COLO829 (cell line): ENCODE data around the gene KRTCAP3.
"Not testable (repeated sequence)": the region's sequence is repeated elsewhere in the genome, so short reads cannot be mapped to it uniquely, and the experiment has no call there.

Experiments used
- DNase-seq: peaks from one replicate; pipeline ENCODE4 v3.0.0; 2012; ENCODE audit warnings: low spot score

The KRTCAP3 gene

GRCh38 chr2:27441958-27442919, at the start of gene KRTCAP3:
KRTCAP3 (plus strand) TSS chr2:27442381; CDS start chr2:27442413, 32 bp downstream.
- DNase-seq, result no peak

GRCh38 chr2:27393225-27393624, 49.0 kb upstream of the KRTCAP3 start:
- no peak for DNase-seq

GRCh38 chr2:27398962-27399361, 43.2 kb upstream of the KRTCAP3 start:
- no peak for DNase-seq

GRCh38 chr2:27400348-27401135, 41.6 kb upstream of the KRTCAP3 start:
- no peak for DNase-seq

GRCh38 chr2:27407798-27408491, 34.2 kb upstream of the KRTCAP3 start:
- DNase-seq, result peak; percentile 39

GRCh38 chr2:27408601-27409320, 33.4 kb upstream of the KRTCAP3 start:
- DNase-seq, result no peak

- DNase-seq, result peak; percentile 87
These were observed 32.7 kb upstream of the KRTCAP3 start, which contains the start of gene PPM1G for GRCh38 chr2:27409321-27410073. PPM1G (minus strand) TSS chr2:27409591; CDS start chr2:27409422, 169 bp downstream.

- DNase-seq, result no peak
These were observed 29.6 kb upstream of the KRTCAP3 start for GRCh38 chr2:27412419-27413152.

GRCh38 chr2:27416151-27416550, 26.0 kb upstream of the KRTCAP3 start:
- DNase-seq, result no peak

GRCh38 chr2:27420996-27421395, 21.2 kb upstream of the KRTCAP3 start:
- DNase-seq, result no peak

GRCh38 chr2:27421660-27422250, 20.4 kb upstream of the KRTCAP3 start:
- no peak for DNase-seq

- no peak for DNase-seq
These were observed 19.2 kb upstream of the KRTCAP3 start for GRCh38 chr2:27422958-27423357.

- not testable (repeated sequence) for DNase-seq
These were observed 17.1 kb upstream of the KRTCAP3 start for GRCh38 chr2:27425039-27425438.

GRCh38 chr2:27427863-27428212, 14.3 kb upstream of the KRTCAP3 start:
- DNase-seq, result no peak

- peak; percentile 84 for DNase-seq
These were observed 13.8 kb upstream of the KRTCAP3 start, which contains the start of gene NRBP1 for GRCh38 chr2:27428213-27428977. NRBP1 (plus strand) TSS chr2:27428631; CDS start chr2:27433274, 4,643 bp downstream.

GRCh38 chr2:27428978-27429541, 13.1 kb upstream of the KRTCAP3 start:
- peak; percentile 76 for DNase-seq

- DNase-seq, result no peak
These were observed 10.8 kb upstream of the KRTCAP3 start for GRCh38 chr2:27431395-27431794.

GRCh38 chr2:27435628-27436027, 6.6 kb upstream of the KRTCAP3 start:
- no peak for DNase-seq
